ENCODE data around the gene SGMS2.

The SGMS2 gene

GRCh38 chr4:107792711-107793110, 32.0 kb upstream of the SGMS2 start (continued):
- no peak for TF ChIP-seq CTCF (tag by site-specific recombination; IDR thresholded peaks at IDR 0.05)
- TF ChIP-seq ZNF473 (tag by site-specific recombination; IDR thresholded peaks at IDR 0.05), result no peak
- TF ChIP-seq PBX3 (CRISPR knock-in tag; IDR thresholded peaks at IDR 0.05), result no peak
- no peak for TF ChIP-seq REST (tag by site-specific recombination; IDR thresholded peaks at IDR 0.05)
- no peak for TF ChIP-seq ZNF19 (tag by site-specific recombination; IDR thresholded peaks at IDR 0.05; ENCODE audit: low read depth)
- TF ChIP-seq SETDB1 (IDR thresholded peaks at IDR 0.05; ENCODE audit: insufficient read length, low read length), result no peak

GRCh38 chr4:107793996-107794395, 30.7 kb upstream of the SGMS2 start:
- Histone ChIP-seq H3K36me3 (ENCODE audit: control insufficient read depth in 2 of 2, insufficient read depth in 1 of 2, low read length in 2 of 2) (no peaks in the 10 kb centered on the region), H3K9me3 (ENCODE audit: control insufficient read depth, insufficient read depth, low read depth, low read length) (no peaks in the 10 kb centered on the region), H3K27ac (ENCODE audit: extremely low read depth, low read depth, low read length) (no peak overlapping the region), H3K4me3 (ENCODE audit: low read depth, low read length) (no peak overlapping the region), H3K4me1 (ENCODE audit: control insufficient read depth, insufficient read depth, low read length) (no peaks in the 10 kb centered on the region)
- ChIA-PET POLR2A (no interaction called here), CTCF (no interaction called here)
- no peak for TF ChIP-seq ZNF776 (tag by site-specific recombination; IDR thresholded peaks at IDR 0.05; ENCODE audit: borderline replicate concordance)
- TF ChIP-seq ZNF501 (tag by site-specific recombination; IDR thresholded peaks at IDR 0.05), result no peak
- TF ChIP-seq ELK4 (IDR thresholded peaks at IDR 0.05; ENCODE audit: borderline replicate concordance, low read depth, low read length), result no peak
- TF ChIP-seq PRDM10 (tag by site-specific recombination; IDR thresholded peaks at IDR 0.05), result no peak
- no peak for TF ChIP-seq ZNF580 (tag by site-specific recombination; IDR thresholded peaks at IDR 0.05)
- TF ChIP-seq KLF16 (tag by site-specific recombination; IDR thresholded peaks at IDR 0.05), result no peak
- TF ChIP-seq SALL2 (tag by site-specific recombination; IDR thresholded peaks at IDR 0.05; ENCODE audit: borderline replicate concordance), result no peak
- no peak for TF ChIP-seq ZNF449 (tag by site-specific recombination; IDR thresholded peaks at IDR 0.05)
- no peak for TF ChIP-seq ZNF354C (tag by site-specific recombination; IDR thresholded peaks at IDR 0.05; ENCODE audit: borderline replicate concordance, low read depth)
- TF ChIP-seq ZNF138 (tag by site-specific recombination; IDR thresholded peaks at IDR 0.05; ENCODE audit: borderline replicate concordance), result no peak
- TF ChIP-seq KLF8 (tag by site-specific recombination; IDR thresholded peaks at IDR 0.05), result no peak
- no peak for TF ChIP-seq ZNF514 (tag by site-specific recombination; IDR thresholded peaks at IDR 0.05)
- TF ChIP-seq SETDB1 (IDR thresholded peaks at IDR 0.05; ENCODE audit: insufficient read length, low read length), result no peak
- no peak for TF ChIP-seq ZNF223 (tag by site-specific recombination; IDR thresholded peaks at IDR 0.05)
- no peak for TF ChIP-seq ZNF394 (tag by site-specific recombination; IDR thresholded peaks at IDR 0.05; ENCODE audit: borderline replicate concordance)

Measured in HEK293 (cell line).